Putamen (tissue), 1 donor: Measurements from ENCODE around the gene BMERB1.
"Not testable (repeated sequence)": the region's sequence is repeated elsewhere in the genome, so short reads cannot be mapped to it uniquely, and the experiment has no call there.

Experiments
- DNase-seq: peaks from one replicate; pipeline ENCODE4 v3.0.0-alpha.2; 2016; ENCODE audit warnings: low spot score

Gene BMERB1

DNA sequence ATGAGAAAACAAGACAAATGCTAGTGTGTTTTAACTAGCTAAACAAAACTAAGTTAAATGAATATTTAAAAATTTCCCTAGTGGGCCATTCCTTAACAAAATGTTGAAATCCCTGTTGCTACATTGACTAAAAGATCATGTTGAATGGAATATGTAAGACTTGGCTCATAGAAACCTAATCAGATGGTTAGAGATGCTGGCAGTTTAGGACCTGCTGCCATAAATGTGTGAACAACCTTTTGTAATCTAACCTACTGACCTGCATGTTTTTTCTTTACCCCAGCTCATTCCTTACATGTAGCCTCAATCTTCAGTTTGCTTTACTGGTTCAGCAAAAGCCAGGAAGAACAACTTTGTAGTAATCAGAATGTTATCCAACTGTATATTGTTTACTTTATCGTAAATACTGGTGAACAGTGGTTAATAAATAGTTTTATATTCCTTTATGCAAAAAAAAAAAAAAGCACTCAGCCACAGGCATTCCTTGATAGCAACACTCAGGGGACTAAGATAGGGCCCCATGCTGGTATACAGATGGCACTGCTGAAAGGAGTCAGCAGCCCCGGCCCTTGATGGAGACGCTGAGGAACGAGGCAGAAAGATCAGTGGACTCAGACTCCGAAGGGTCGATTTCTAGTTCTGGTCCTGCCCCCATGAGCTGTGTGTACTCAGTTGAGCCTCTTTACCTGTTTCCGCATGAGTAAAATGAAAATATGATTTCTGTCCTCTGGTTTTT lies 130.4 kb downstream of the BMERB1 start:
- DNase-seq = no peak

GRCh38 chr16:15566095-15566494 lies 131.7 kb downstream of the BMERB1 start:
- no peak for DNase-seq

DNA sequence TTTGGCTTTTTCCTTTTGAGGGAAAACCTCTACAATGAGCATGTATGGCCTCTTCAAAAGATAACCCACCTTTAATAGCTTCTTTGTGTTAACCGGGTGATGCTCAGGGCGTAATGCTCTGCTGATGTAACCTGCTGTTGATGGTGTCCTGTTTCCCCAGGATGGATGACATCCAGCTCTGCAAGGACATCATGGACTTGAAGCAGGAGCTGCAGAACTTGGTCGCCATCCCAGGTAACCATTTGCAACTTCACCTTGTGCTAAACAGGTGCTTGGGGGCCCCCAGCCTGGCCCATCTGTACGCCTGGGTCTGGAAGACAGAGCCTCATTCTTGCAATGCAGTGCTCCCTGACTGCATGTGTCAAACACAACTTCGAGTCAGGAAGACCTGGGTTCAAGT lies 133.4 kb downstream of the BMERB1 start:
- no peak for DNase-seq

DNA sequence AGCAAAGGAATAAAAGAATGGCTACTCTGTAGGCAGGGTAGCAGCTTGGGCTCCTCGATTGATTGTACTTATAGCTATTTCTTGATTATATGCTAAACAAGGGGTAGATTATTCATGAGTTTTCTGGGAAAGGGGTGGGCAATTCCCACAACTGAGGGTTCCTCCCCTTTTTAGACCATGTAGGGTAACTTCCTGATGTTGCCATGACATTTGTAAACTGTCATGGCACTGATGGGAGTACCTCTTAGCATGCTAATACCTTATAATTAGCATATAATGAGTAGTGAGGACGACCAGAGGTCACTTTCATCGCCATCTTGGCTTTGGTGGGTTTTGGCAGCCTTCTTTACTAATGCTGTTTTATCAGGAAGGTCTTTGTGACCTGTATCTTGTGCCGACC lies 136.3 kb downstream of the BMERB1 start:
- DNase-seq = not testable (repeated sequence)

DNA sequence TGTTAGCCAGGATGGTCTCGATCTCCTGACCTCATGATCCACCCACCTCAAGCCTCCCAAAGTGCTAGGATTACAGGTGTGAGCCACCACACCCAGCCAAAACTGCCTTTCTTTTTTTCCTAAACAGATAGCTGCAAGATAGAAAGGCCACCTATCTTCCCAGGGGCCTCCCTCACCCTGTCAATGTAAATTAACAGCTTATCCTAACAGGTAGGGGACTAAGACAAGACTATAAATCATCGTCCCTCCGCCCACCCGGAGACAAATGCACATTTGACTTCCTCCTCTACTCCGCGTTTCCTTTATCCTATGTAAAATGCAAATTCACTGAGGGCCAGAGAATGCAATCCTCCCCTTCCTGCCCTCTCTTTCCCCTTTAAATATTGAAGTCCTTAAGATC lies 137.2 kb downstream of the BMERB1 start:
- no peak for DNase-seq

DNA sequence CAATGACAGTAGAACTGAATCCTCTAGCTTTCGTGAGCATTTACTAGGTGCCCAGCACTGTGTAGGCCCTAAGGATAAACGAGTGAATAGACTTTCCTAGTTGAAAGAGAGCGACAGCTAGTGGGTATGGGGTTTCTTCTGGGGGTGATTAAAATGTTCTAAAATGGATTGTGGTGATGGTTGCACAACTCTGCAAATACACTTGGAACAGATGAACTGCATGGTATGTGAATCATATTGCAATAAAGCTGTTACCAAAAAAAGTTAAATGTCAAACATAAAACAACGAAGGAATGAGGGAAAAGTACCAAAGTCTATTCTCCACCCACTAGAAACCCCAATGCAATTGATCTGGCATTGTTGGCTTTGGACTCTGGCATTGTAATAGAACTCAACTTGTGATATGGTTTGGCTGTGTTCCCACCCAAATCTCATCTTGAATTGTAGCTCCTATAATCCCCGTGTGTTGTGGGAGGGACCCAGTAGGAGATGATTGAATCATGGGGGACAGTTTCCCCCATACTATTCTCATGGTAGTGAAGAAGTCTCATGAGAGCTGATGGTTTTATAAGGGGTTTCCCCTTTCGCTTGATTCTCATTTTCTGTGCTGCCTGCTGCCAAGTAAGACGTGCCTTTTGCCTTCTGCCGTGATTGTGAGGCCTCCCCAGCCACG lies 138.1 kb downstream of the BMERB1 start:
- DNase-seq = no peak

DNA sequence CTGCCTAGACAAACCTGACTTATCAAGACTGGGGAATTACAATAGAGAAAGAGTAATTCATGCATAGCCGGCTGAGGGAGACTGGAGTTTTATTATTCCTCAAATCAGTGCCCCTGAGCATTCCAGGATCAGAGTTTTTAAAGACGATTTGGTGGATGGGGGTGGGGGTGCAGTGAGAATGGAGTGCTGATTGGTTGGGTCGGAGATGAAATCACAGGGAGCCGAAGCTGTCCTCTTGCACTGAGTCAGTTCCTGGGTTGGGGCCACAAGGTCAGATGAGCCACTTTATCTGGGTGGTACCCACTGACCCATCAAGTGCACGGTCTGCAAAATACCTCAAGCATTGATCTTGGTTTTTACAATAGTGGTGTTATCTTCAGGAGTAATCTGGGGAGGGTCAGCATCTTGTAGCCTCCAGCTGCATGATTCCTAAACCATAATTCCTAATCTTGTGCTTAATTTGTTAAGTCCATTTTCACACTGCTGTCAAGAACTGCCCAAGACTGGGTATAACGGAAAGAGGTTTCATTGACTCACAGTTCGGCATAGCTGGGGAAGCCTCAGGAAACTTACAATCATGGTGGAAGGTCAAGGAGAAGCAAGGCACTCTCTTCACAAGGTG lies 139.0 kb downstream of the BMERB1 start:
- no peak for DNase-seq

GRCh38 chr16:15573896-15574613 lies 139.7 kb downstream of the BMERB1 start:
- DNase-seq = not testable (repeated sequence)

DNA sequence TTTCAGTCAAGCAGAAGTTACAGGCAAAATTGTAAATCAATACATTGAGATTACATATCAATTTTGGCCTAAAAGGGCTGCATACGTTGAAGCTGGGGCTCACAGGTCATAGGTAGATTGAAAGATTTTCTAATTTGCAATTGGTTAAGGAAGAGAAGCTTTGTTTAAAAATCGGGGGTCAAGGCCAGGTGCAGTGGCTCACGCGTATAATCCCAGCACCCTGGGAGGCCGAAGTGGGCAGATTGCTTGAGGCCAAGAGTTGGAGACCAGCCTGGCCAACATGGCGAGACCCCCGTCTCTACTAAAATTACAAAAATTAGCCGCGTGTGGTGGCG lies 140.2 kb downstream of the BMERB1 start:
- no peak for DNase-seq

GRCh38 chr16:15575293-15576049 lies 141.1 kb downstream of the BMERB1 start:
- no peak for DNase-seq

GRCh38 chr16:15576960-15577958 lies 142.9 kb downstream of the BMERB1 start:
- no peak for DNase-seq

- DNase-seq = no peak
These were observed 144.4 kb downstream of the BMERB1 start for GRCh38 chr16:15578824-15579223.

DNA sequence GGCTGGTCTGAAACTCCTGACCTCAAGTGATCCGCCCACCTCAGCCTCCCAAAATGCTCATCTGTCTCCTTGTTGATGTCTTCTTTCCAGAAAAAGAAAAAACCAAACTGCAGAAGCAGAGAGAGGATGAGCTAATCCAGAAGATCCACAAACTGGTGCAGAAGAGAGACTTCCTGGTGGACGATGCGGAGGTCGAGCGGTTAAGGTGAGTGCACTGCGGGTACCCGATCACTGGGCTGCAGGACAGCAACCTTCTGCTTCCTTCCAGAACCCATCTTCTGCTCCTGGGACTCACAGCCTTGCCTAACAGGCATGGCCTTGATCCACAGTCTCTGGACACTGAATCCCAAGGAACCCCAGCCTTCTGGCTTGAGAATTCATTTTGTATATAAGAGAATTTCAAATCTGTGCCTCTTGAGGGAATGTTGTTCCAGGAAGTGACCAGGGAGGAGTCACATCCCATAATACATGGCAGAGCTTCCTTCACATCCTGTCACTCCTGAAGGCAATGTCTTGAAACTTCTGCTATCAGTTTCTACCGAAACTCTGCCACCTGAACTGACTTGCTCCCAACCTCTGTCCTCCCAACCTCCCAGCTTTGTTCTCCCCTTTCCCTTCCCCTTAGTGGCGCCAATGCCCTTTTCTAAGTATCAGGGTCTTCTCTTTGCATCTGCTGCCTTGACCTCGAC lies 146.9 kb downstream of the BMERB1 start:
- DNase-seq = no peak

DNA sequence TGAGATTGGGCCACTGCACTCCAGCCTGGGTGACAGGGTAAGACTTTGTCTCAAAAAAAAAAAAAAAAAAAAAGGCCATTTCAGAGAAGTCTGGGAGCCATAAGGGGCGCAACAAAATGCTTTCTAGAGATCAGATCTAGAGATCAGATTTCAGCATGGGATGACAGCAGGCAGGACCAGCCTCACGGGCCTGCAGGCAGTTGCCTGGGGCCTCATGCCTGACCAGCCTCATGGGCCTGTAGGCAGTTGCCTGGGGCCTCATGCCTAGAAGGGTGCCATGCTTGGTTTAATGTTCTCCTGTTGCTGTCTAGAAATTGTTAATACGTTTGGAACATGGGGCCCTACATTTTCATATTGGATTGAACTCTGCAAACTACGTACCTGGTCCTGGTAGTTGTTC lies 149.1 kb downstream of the BMERB1 start:
- no peak for DNase-seq

DNA sequence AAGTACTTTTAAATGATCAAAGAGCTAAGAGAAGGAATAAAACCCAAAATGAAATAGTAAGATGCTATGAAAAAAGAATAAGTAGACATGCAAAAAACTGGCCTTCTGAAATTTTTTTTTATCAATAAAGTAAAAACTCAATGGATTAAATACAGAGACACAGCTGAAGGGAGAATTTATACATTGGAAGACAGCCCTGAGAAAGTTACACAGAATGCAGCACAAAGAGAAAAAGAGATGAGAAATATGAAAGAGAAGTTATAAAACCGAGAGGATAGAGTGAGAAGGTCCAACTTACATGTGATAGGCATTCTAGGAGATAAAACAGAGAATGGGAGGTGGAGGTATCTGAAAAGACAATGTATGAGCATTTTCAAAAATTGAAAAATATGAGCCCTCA lies 151.6 kb downstream of the BMERB1 start:
- DNase-seq = no peak

GRCh38 chr16:15586716-15587115 lies 152.3 kb downstream of the BMERB1 start:
- DNase-seq = no peak

GRCh38 chr16:15587152-15587825 lies 152.9 kb downstream of the BMERB1 start:
- no peak for DNase-seq

DNA sequence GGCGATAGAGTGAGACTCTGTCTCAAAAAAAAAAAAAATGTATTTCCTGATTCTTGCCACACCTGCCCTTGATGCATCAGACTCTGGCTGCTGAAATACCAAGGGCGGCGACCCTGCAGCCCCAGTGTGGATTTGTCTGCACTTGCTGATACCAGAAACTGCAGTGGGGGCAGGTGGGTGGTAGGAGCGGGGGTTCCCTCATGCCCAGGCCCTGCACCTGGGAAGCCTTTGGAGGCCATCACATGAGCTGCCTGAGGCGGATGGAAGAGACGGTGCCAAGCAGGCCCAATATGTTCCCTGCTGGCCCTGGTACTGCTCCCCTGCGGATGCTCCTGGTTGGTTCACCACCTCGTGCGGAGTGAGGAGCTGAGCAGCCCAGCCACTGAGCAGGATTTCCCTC lies 157.9 kb downstream of the BMERB1 start:
- no peak for DNase-seq

- no peak for DNase-seq
These were observed 158.8 kb downstream of the BMERB1 start for GRCh38 chr16:15593235-15593634.
